Osteoblast (primary cell): Measurements from ENCODE around the gene KLLN. TPM values are rescaled to one million over a fixed set of nuclear protein-coding genes. Genes with fewer than 3 reads are reported as not detected.
A peak's percentile ranks its signal among the peaks of the same experiment; 100 is the strongest.

ENCODE experiments used
- DNase-seq: peaks from one replicate; pipeline ENCODE4 v3.0.0; 2011; ENCODE audit warnings: low spot score, mixed read lengths; ENCODE audit not compliant: insufficient read length; ENCODE audit errors: missing footprints
- H2AFZ ChIP-seq: 2 replicates; pipeline ENCODE4 v1.6.0; 2011; ENCODE audit warnings: mild to moderate bottlenecking, low read length
- H3K27ac ChIP-seq: 2 replicates; pipeline ENCODE4 v1.5.1; 2011; ENCODE audit warnings: mild to moderate bottlenecking, low read depth, low read length, moderate library complexity
- H3K27me3 ChIP-seq: 2 replicates; pipeline ENCODE4 v1.6.0; 2012; ENCODE audit warnings: mild to moderate bottlenecking, control low read depth, inconsistent platforms, low read length, moderate library complexity; ENCODE audit not compliant: insufficient read depth
- H3K36me3 ChIP-seq: 2 replicates; pipeline ENCODE4 v1.5.1; 2011; ENCODE audit warnings: mild to moderate bottlenecking, low read length, control low read depth, moderate library complexity; ENCODE audit not compliant: insufficient read depth
- H3K4me1 ChIP-seq: 2 replicates; pipeline ENCODE4 v1.5.1; 2011; ENCODE audit warnings: mild to moderate bottlenecking, low read length, control low read depth, moderate library complexity; ENCODE audit not compliant: insufficient read depth
- H3K4me2 ChIP-seq: 2 replicates; pipeline ENCODE4 v1.6.0; 2011; ENCODE audit warnings: mild to moderate bottlenecking, low read length; ENCODE audit not compliant: insufficient read depth
- H3K4me3 ChIP-seq: fragments of 200-600 bp; sonication (generic); 3 replicates; pipeline ENCODE4 v1.5.1; 2012; ENCODE audit warnings: mild to moderate bottlenecking, low read length, inconsistent platforms; ENCODE audit not compliant: insufficient read depth
- H3K79me2 ChIP-seq: 2 replicates; pipeline ENCODE4 v1.6.0; 2012; ENCODE audit warnings: mild to moderate bottlenecking, low read length, control low read depth, inconsistent platforms; ENCODE audit not compliant: insufficient read depth
- H3K9me3 ChIP-seq: 2 replicates; pipeline ENCODE4 v1.5.1; 2011; ENCODE audit warnings: low read depth, low read length, control low read depth
- H4K20me1 ChIP-seq: 2 replicates; pipeline ENCODE4 v1.6.0; 2012; ENCODE audit warnings: mild to moderate bottlenecking, low read length, control low read depth; ENCODE audit not compliant: insufficient read depth
- CTCF ChIP-seq: IDR thresholded peaks from 2 replicates; pipeline ENCODE4 v1.5.1; 2011; ENCODE audit warnings: mild to moderate bottlenecking, low read depth, low read length, moderate library complexity; ENCODE audit errors: extremely low read depth
- total RNA-seq: library from RNA; depleted of rRNA; stranded (reverse); fragments of >200 nt; gene quantifications from 2 replicates; pipeline ENCODE4 v1.2.3, GENCODE V29; 2012

KLLN gene
- total RNA-seq, 1 donor: 0.72 TPM

DNA sequence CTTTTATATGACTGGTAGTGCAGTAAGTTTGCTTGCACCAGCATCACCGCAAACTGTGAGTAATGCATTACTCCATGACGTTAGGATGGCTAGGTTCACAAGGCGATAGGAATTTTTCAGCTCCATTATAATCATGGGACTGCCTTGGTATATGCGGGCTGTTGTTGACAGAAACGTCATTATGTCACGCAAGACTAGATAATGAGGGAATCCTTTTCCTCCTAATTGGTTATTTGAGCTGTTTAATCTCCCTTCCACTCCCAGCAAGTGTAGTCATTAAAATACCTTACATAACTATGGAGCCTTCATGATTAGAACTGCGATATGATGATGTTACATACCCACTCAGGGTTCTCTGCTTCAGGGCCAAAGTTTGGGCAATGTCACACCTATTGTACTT, 17.3 kb downstream of the KLLN start:
- H4K20me1 ChIP-seq: no peaks in the 10 kb centered on the region
- H3K36me3 ChIP-seq: no peaks in the 10 kb centered on the region
- H3K79me2 ChIP-seq: no peaks in the 10 kb centered on the region
- no peak overlapping the region for H3K4me2 ChIP-seq
- H2AFZ ChIP-seq: no peak overlapping the region
- no peak for TF ChIP-seq CTCF
- peaks cover 24% of the 10 kb centered on the region for H3K4me1 ChIP-seq
- H3K9me3 ChIP-seq: no peaks in the 10 kb centered on the region
- no peak overlapping the region for H3K4me3 ChIP-seq
- H3K27ac ChIP-seq: no peak overlapping the region
- H3K27me3 ChIP-seq: no peaks in the 10 kb centered on the region
- no peak for DNase-seq

DNA sequence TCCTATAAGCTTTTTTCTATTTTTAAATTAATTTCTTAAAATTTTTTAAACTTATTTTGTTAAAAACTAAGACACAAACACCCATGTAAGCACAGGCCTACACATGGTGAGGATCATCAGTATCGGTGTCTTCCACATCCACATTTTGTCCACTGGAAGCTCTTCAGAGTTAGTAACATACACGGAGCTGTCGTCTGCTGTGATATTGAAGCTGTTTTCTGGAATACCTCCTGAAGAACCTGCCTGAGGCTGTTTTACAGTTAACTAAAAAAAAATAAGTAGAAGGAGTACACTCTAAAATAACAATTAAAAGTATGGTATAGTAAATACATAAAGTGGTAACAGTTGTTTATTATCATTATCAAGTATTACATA, 17.7 kb downstream of the KLLN start:
- H3K9me3 ChIP-seq: no peaks in the 10 kb centered on the region
- H2AFZ ChIP-seq: no peak overlapping the region
- H3K4me2 ChIP-seq: no peak overlapping the region
- no peaks in the 10 kb centered on the region for H4K20me1 ChIP-seq
- peaks cover 24% of the 10 kb centered on the region for H3K4me1 ChIP-seq
- no peaks in the 10 kb centered on the region for H3K27me3 ChIP-seq
- peak overlapping the region; percentile 31 for H3K27ac ChIP-seq
- H3K79me2 ChIP-seq: no peaks in the 10 kb centered on the region
- H3K36me3 ChIP-seq: no peaks in the 10 kb centered on the region
- no peak for TF ChIP-seq CTCF
- no peak for DNase-seq
- H3K4me3 ChIP-seq: no peak overlapping the region

DNA sequence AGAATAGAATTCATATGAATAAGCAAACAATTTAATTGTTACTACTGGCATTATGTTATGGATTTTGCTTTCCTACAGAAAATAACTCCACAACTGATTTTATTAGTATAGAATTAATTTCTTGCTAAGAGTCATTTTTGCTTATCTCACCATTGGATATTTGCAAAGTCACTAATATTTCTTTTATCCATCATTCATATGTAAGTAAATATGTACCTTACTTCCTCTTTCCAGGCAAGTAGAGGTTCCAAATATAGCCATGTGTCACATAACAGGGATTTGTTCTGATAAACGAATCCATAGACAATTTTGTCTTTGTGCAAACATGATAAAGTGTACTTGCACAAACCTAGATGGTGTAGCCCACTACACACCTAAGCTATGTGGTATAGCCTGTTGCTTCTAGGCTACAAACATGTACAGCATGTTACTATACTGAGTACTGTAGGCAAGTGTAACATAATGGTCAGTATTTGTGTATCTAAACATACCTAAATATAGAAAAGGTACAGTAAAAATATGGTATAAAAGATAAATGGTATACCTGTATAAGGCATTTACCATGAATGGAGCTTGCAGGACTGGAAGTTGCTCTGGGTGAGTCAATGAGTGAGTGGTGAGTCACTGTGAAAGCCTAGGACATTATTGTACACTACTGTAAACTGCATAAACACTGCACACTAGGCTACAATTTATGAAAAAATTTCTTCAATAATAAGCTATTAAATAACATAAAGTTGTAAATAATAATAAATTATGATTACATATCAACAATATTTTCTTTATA, 18.3 kb downstream of the KLLN start:
- no peak overlapping the region for H3K4me3 ChIP-seq

More for the DNA sequence above, 18.3 kb downstream of the KLLN start:
- peak overlapping the region; percentile 31 for H3K27ac ChIP-seq
- H3K4me1 ChIP-seq: peaks cover 24% of the 10 kb centered on the region
- DNase-seq: no peak
- H3K79me2 ChIP-seq: no peaks in the 10 kb centered on the region
- no peaks in the 10 kb centered on the region for H4K20me1 ChIP-seq
- TF ChIP-seq CTCF: no peak
- no peaks in the 10 kb centered on the region for H3K27me3 ChIP-seq
- no peak overlapping the region for H3K4me2 ChIP-seq
- H3K36me3 ChIP-seq: no peaks in the 10 kb centered on the region
- no peaks in the 10 kb centered on the region for H3K9me3 ChIP-seq
- no peak overlapping the region for H2AFZ ChIP-seq
